Measurements from ENCODE around the gene ITIH1. TPM values are rescaled to one million over a fixed set of nuclear protein-coding genes. Genes with fewer than 3 reads are reported as not detected.
A peak's percentile ranks its signal among the peaks of the same experiment; 100 is the strongest.
"Not testable (repeated sequence)": the region's sequence is repeated elsewhere in the genome, so short reads cannot be mapped to it uniquely, and the experiment has no call there.

The ITIH1 gene
- under 1 TPM in 3 of 4 donors, not detected in 1; 0.05 to 0.56 (median 0.22) TPM for polyA plus RNA-seq (ENCODE audit: insufficient read length in 4 of 4)

GRCh38 chr3:52777127-52777958, at the start of gene ITIH1:
TSS of gene ITIH1 (plus strand) at chr3:52777599. CDS start at chr3:52777616, 17 bp downstream.
- no peak for DNase-seq (ENCODE audit: low read depth in 4 of 4, low spot score in 3 of 4)

GRCh38 chr3:52728753-52729152, 48.6 kb upstream of the ITIH1 start:
- DNase-seq (ENCODE audit: low read depth in 4 of 4, low spot score in 3 of 4) = not testable (repeated sequence)

GRCh38 chr3:52730681-52731080, 46.7 kb upstream of the ITIH1 start:
- no peak for DNase-seq (ENCODE audit: low read depth in 4 of 4, low spot score in 3 of 4)

GRCh38 chr3:52731590-52731989, 45.8 kb upstream of the ITIH1 start:
- no peak for DNase-seq (ENCODE audit: low read depth in 4 of 4, low spot score in 3 of 4)

- DNase-seq (ENCODE audit: low read depth in 4 of 4, low spot score in 3 of 4) = no peak
Observed at GRCh38 chr3:52733256-52733891, 44.0 kb upstream of the ITIH1 start.

- no peak for DNase-seq (ENCODE audit: low read depth in 4 of 4, low spot score in 3 of 4)
Observed at GRCh38 chr3:52739730-52740129, 37.7 kb upstream of the ITIH1 start.

GRCh38 chr3:52742418-52743041, 34.9 kb upstream of the ITIH1 start:
- peak in 2 of 4 donors; percentile 7 to 12 for DNase-seq (ENCODE audit: low read depth in 4 of 4, low spot score in 3 of 4)

GRCh38 chr3:52743152-52743551, 34.2 kb upstream of the ITIH1 start:
- DNase-seq (ENCODE audit: low read depth in 4 of 4, low spot score in 3 of 4) = no peak

- DNase-seq (ENCODE audit: low read depth in 4 of 4, low spot score in 3 of 4) = no peak
Observed at GRCh38 chr3:52743721-52744120, 33.7 kb upstream of the ITIH1 start.

- no peak for DNase-seq (ENCODE audit: low read depth in 4 of 4, low spot score in 3 of 4)
Observed at GRCh38 chr3:52752045-52752660, 25.2 kb upstream of the ITIH1 start.

GRCh38 chr3:52754373-52754772, 23.0 kb upstream of the ITIH1 start:
- DNase-seq (ENCODE audit: low read depth in 4 of 4, low spot score in 3 of 4) = no peak

GRCh38 chr3:52756141-52756540, 21.3 kb upstream of the ITIH1 start:
- no peak for DNase-seq (ENCODE audit: low read depth in 4 of 4, low spot score in 3 of 4)

GRCh38 chr3:52763466-52763865, 13.9 kb upstream of the ITIH1 start:
- DNase-seq (ENCODE audit: low read depth in 4 of 4, low spot score in 3 of 4) = no peak

- DNase-seq (ENCODE audit: low read depth in 4 of 4, low spot score in 3 of 4) = no peak
Observed at GRCh38 chr3:52769786-52770455, 7.5 kb upstream of the ITIH1 start.

GRCh38 chr3:52770496-52771333, 6.7 kb upstream of the ITIH1 start, which contains the start of gene NEK4:
TSS of gene NEK4 (minus strand) at chr3:52770940. CDS start at chr3:52770746, 194 bp downstream.
- DNase-seq (ENCODE audit: low read depth in 4 of 4, low spot score in 3 of 4) = peak; percentile 82 to 86 (median 84)

- DNase-seq (ENCODE audit: low read depth in 4 of 4, low spot score in 3 of 4) = no peak
Observed at GRCh38 chr3:52771334-52771681, 6.1 kb upstream of the ITIH1 start.

GRCh38 chr3:52771702-52772101, 5.7 kb upstream of the ITIH1 start:
- DNase-seq (ENCODE audit: low read depth in 4 of 4, low spot score in 3 of 4) = no peak

- no peak for DNase-seq (ENCODE audit: low read depth in 4 of 4, low spot score in 3 of 4)
Observed at GRCh38 chr3:52773361-52774065, 3.9 kb upstream of the ITIH1 start.

All from right renal pelvis (tissue), 4 donors.